Vagina (tissue), 2 donors: ENCODE measurements around the gene CHD9.

Experiments used
- CTCF ChIP-seq, 3 experiments: fragments of 450-650 bp in 2 of 3; fragments of 200-600 bp in 1 of 3; sonication (generic) in 1 of 3; IDR thresholded peaks; one replicate each; pipeline ENCODE4 v1.5.1; 2017 to 2019; ENCODE audit warnings: antibody characterized with exemption in 3 of 3, mild to moderate bottlenecking in 2 of 3, moderate library complexity in 2 of 3
- POLR2A ChIP-seq, 2 donors: fragments of 450-650 bp; IDR thresholded peaks; one replicate each; pipeline ENCODE4 v1.6.1; 2017; ENCODE audit warnings: antibody characterized with exemption in 2 of 2, mild to moderate bottlenecking in 2 of 2, moderate library complexity in 2 of 2

GRCh38 chr16:53168744-53169143 is 114.0 kb downstream of the CHD9 start:
- no peak for TF ChIP-seq POLR2A (IDR thresholded peaks at IDR 0.05)
- no peak for TF ChIP-seq CTCF (IDR thresholded peaks at IDR 0.05)
